OCI-LY3 (cell line): ENCODE results near the gene ERG.

Experiments
- H2AFZ ChIP-seq: fragments of 200-600, 300-600 bp; shearing (Covaris generic); 2 replicates; pipeline ENCODE4 v1.6.0; 2014; ENCODE audit warnings: antibody characterized with exemption, low read depth, low read length
- H3K27ac ChIP-seq: fragments of 200-600, 300-600 bp; sonication (generic); 2 replicates; pipeline ENCODE4 v1.5.1; 2014; ENCODE audit warnings: mild to moderate bottlenecking, low read length, moderate library complexity, mixed read lengths
- H3K27me3 ChIP-seq: fragments of 200-600, 300-600 bp; sonication (generic); 2 replicates; pipeline ENCODE4 v1.6.1; 2014; ENCODE audit warnings: low read depth, low read length, mixed read lengths
- H3K36me3 ChIP-seq: fragments of 200-600, 300-600 bp; sonication (generic); replicated peaks from 2 replicates; pipeline ENCODE3; 2014; ENCODE audit warnings: low read depth, low read length, mixed read lengths
- H3K4me1 ChIP-seq: fragments of 300-600, 200-600 bp; sonication (generic); 2 replicates; pipeline ENCODE4 v1.6.1; 2014; ENCODE audit warnings: low read length, mixed read lengths
- H3K4me2 ChIP-seq: fragments of 200-600, 300-600 bp; sonication (generic); 2 replicates; pipeline ENCODE4 v1.6.1; 2014; ENCODE audit warnings: low read length, mixed read lengths
- H3K4me3 ChIP-seq: fragments of 300-600, 200-600 bp; sonication (generic); 2 replicates; pipeline ENCODE4 v1.5.1; 2014; ENCODE audit warnings: antibody characterized with exemption, mild to moderate bottlenecking, low read length, moderate library complexity
- H3K79me2 ChIP-seq: fragments of 300-600, 200-600 bp; shearing (Covaris generic); 2 replicates; pipeline ENCODE4 v1.6.1; 2014; ENCODE audit warnings: mild to moderate bottlenecking, low read length, mixed read lengths
- H3K9ac ChIP-seq: fragments of 300-600, 200-600 bp; shearing (Covaris generic); 2 replicates; pipeline ENCODE4 v1.6.0; 2014; ENCODE audit warnings: mild to moderate bottlenecking, low read length, moderate library complexity
- H3K9me3 ChIP-seq: fragments of 200-600, 300-600 bp; shearing (Covaris generic); 2 replicates; pipeline ENCODE4 v1.6.1; 2014; ENCODE audit warnings: low read length, mixed read lengths; ENCODE audit not compliant: insufficient read depth
- H4K20me1 ChIP-seq: fragments of 200-600, 300-600 bp; sonication (generic); 2 replicates; pipeline ENCODE4 v1.6.1; 2016; ENCODE audit warnings: low read length, mixed read lengths; ENCODE audit not compliant: insufficient read depth
- EZH2phosphoT487 ChIP-seq: fragments of 200-600 bp; shearing (Covaris generic); IDR thresholded peaks from 2 replicates; pipeline ENCODE4 v1.6.1; 2018; ENCODE audit warnings: antibody characterized with exemption, mixed run types, low read depth
- TF ChIP-seq, protein P1 (sequence below): fragments of 200-600, 300-600 bp; sonication (generic); IDR thresholded peaks from 2 replicates; pipeline ENCODE4 v1.5.1; 2014; ENCODE audit warnings: antibody characterized with exemption, low read length, low read depth

The ERG gene

DNA sequence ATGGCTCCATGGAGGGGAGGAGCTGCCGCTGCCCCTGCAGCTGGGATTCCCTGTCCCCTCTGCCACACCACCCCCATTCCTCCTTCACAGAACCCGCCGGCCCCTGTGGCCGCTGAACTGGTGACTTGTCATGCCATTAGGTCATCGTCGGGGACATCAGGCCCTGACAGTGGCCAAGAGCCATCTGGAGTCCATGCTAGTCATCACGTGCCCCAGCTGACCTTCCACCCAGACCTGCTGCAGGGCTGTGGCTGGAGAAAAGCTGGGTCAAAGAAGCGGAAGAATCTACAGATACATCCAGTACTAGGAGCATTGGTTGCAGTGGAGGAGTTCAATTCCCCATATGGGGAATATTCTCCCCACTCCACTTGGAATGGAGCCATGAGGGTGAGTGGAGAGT is 163.4 kb downstream of the ERG start:
- no peaks in the 10 kb centered on the region for H4K20me1 ChIP-seq
- TF ChIP-seq EZH2phosphoT487: no peak
- no peak overlapping the region for H3K4me2 ChIP-seq
- H3K9ac ChIP-seq: no peak overlapping the region
- no peak overlapping the region for H3K27ac ChIP-seq
- H3K9me3 ChIP-seq: no peaks in the 10 kb centered on the region
- no peaks in the 10 kb centered on the region; the same call in 1 of the 2 replicates for H3K27me3 ChIP-seq
- H3K4me3 ChIP-seq: no peak overlapping the region
- H3K36me3 ChIP-seq: no peaks in the 10 kb centered on the region
- H2AFZ ChIP-seq: no peak overlapping the region
- H3K79me2 ChIP-seq: no peaks in the 10 kb centered on the region
- H3K4me1 ChIP-seq: no peaks in the 10 kb centered on the region

DNA sequence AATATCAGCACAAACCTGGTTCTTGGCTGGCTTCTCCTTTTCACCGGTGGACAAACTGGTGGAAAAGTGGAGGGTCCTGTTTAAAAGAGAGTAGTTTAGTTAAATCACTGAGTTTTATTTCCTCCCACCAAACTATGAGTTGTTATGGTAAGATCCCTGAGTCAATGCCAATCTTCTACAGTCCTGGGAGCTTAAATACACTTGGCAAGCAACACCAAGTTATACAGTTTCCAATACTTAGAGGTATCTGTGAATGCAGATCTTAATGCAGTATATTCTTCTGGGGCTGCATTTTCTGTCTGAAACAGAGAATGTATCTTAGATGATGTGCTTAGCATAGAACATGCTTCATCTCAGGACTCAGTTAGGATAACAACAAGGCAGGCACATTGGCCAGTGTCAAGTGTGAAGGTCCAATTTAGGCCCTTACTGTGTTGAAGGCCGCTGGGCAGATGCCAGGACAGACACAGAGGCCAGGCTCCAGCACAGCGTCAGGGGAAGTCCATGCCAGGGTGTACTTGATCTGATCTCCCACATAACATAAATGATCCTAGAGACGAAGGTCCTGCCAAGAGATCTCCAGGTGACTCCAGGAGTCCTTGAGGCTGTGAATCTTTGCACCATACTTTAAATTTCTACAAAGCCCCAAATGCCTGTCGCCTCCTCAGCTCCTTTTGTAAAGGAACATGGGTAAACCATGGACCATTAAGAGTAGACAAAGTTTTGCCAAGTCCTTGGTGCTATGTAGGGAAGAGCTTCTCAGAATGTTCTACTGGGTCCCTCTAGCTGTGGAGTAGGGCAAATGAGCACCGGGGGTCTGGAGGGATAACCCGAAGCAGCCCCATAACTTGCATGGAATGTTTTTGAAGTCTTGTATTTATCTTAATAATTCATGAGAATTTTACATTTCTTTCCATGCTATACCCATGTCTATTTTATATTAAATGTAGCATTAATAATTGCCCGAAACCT is 164.7 kb downstream of the ERG start:
- Histone ChIP-seq H3K4me2 (no peak overlapping the region), H3K9ac (no peak overlapping the region), H3K4me1 (no peaks in the 10 kb centered on the region), H3K27me3 (no peaks in the 10 kb centered on the region; the same call in 1 of the 2 replicates), H2AFZ (no peak overlapping the region), H3K4me3 (no peak overlapping the region), H3K9me3 (no peaks in the 10 kb centered on the region), H3K36me3 (no peaks in the 10 kb centered on the region), H3K27ac (no peak overlapping the region), H3K79me2 (no peaks in the 10 kb centered on the region), H4K20me1 (no peaks in the 10 kb centered on the region)
- TF ChIP-seq EZH2phosphoT487: no peak

DNA sequence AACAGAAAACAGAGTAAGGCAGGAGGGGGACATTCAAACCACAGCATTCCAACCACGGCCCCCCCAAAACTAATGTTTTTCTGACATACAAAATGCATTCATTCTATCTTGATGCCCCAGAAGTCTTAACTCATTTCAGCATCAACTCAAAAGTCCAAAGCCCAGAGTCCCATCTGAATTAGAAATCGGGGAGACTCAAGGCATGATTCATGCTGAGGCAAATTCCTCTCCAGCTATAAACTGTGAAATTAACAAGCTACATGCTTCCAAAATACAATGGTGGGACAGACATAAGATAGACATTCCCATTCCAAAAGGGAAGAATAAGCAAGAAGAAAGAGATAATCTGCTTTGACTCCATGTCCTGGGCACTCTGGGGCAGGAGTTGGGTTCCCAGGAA is 167.6 kb downstream of the ERG start:
- Histone ChIP-seq H3K27ac (no peak overlapping the region), H3K79me2 (no peaks in the 10 kb centered on the region), H4K20me1 (no peaks in the 10 kb centered on the region), H3K4me3 (no peak overlapping the region), H3K4me2 (no peak overlapping the region), H3K27me3 (no peaks in the 10 kb centered on the region), H3K9me3 (no peaks in the 10 kb centered on the region), H3K4me1 (no peaks in the 10 kb centered on the region), H3K36me3 (no peaks in the 10 kb centered on the region), H2AFZ (no peak overlapping the region), H3K9ac (no peak overlapping the region)
- TF ChIP-seq EZH2phosphoT487: no peak
- TF ChIP-seq, protein P1, sequence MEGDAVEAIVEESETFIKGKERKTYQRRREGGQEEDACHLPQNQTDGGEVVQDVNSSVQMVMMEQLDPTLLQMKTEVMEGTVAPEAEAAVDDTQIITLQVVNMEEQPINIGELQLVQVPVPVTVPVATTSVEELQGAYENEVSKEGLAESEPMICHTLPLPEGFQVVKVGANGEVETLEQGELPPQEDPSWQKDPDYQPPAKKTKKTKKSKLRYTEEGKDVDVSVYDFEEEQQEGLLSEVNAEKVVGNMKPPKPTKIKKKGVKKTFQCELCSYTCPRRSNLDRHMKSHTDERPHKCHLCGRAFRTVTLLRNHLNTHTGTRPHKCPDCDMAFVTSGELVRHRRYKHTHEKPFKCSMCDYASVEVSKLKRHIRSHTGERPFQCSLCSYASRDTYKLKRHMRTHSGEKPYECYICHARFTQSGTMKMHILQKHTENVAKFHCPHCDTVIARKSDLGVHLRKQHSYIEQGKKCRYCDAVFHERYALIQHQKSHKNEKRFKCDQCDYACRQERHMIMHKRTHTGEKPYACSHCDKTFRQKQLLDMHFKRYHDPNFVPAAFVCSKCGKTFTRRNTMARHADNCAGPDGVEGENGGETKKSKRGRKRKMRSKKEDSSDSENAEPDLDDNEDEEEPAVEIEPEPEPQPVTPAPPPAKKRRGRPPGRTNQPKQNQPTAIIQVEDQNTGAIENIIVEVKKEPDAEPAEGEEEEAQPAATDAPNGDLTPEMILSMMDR: no peak
